GM23338 (cell line): ENCODE data around the gene TRIM42. TPM values are rescaled to one million over a fixed set of nuclear protein-coding genes. Genes with fewer than 3 reads are reported as not detected.

ENCODE experiments used
- ATAC-seq: fragments of 200-7000 bp; cut with Tn5 transposase; 3 replicates; pipeline ENCODE4 v1.9.1; 2020
- DNase-seq: peaks from one replicate; pipeline ENCODE4 v3.0.0-alpha.2; 2015; ENCODE audit warnings: low spot score
- H2AFZ ChIP-seq: fragments of 200-600 bp; sonication (generic); 2 replicates; pipeline ENCODE4 v1.8.0; 2016; ENCODE audit warnings: antibody characterized with exemption, mild to moderate bottlenecking, moderate library complexity
- H3F3A ChIP-seq: fragments of 200-600 bp; sonication (generic); replicated peaks from 2 replicates; pipeline ENCODE4 v1.8.0; 2017; ENCODE audit warnings: antibody characterized with exemption, mixed run types, low read depth
- H3K27ac ChIP-seq: fragments of 200-600 bp; sonication (generic); 2 replicates; pipeline ENCODE4 v1.6.1; 2016; ENCODE audit warnings: low read depth
- H3K27me3 ChIP-seq: fragments of 200-600 bp; sonication (generic); 2 replicates; pipeline ENCODE4 v1.8.0; 2016; ENCODE audit warnings: mild to moderate bottlenecking, mixed run types, moderate library complexity; ENCODE audit not compliant: insufficient read depth
- H3K36me3 ChIP-seq: fragments of 200-600 bp; sonication (generic); 2 replicates; pipeline ENCODE4 v1.8.0; 2016; ENCODE audit warnings: mild to moderate bottlenecking; ENCODE audit not compliant: insufficient read depth
- H3K4me1 ChIP-seq: fragments of 200-600 bp; sonication (generic); 2 replicates; pipeline ENCODE4 v1.8.0; 2016; ENCODE audit warnings: mild to moderate bottlenecking, moderate library complexity; ENCODE audit not compliant: insufficient read depth
- H3K4me2 ChIP-seq: fragments of 200-600 bp; sonication (generic); 2 replicates; pipeline ENCODE4 v1.7.1; 2017; ENCODE audit warnings: mixed run types
- H3K4me3 ChIP-seq: fragments of 200-600 bp; sonication (generic); 2 replicates; pipeline ENCODE4 v1.6.1; 2016; ENCODE audit warnings: mixed run types
- H3K79me2 ChIP-seq: fragments of 200-600 bp; sonication (generic); replicated peaks from 2 replicates; pipeline ENCODE4 v1.8.0; 2017; ENCODE audit warnings: mild to moderate bottlenecking; ENCODE audit not compliant: insufficient read depth
- H3K9me2 ChIP-seq: fragments of 200-600 bp; sonication (generic); 2 replicates; pipeline ENCODE4 v1.8.0; 2017; ENCODE audit not compliant: insufficient read depth
- H4K20me1 ChIP-seq: fragments of 200-600 bp; sonication (generic); replicated peaks from 2 replicates; pipeline ENCODE4 v1.8.0; 2017; ENCODE audit warnings: mild to moderate bottlenecking; ENCODE audit not compliant: insufficient read depth
- H3K27ac Mint-ChIP-seq: 2 replicates; pipeline ENCODE4 v1.8.0; 2020; ENCODE audit warnings: inconsistent platforms, mild to moderate bottlenecking, moderate library complexity, mixed read lengths
- H3K27me3 Mint-ChIP-seq: 3 replicates; pipeline ENCODE4 v1.8.0; 2022; ENCODE audit warnings: low read depth, mild to moderate bottlenecking, moderate library complexity, mixed read lengths, inconsistent platforms; ENCODE audit not compliant: insufficient read depth, poor library complexity
- H3K36me3 Mint-ChIP-seq: 3 replicates; pipeline ENCODE4 v1.8.0; 2021; ENCODE audit warnings: low read depth, mild to moderate bottlenecking, inconsistent platforms, moderate library complexity, mixed read lengths
- H3K4me1 Mint-ChIP-seq: 3 replicates; pipeline ENCODE4 v1.8.0; 2020; ENCODE audit warnings: mild to moderate bottlenecking, inconsistent platforms, mixed read lengths
- H3K4me3 Mint-ChIP-seq: 3 replicates; pipeline ENCODE4 v1.8.0; 2021; ENCODE audit warnings: moderate library complexity, mild to moderate bottlenecking, inconsistent platforms, mixed read lengths
- H3K9me3 Mint-ChIP-seq: 3 replicates; pipeline ENCODE4 v1.8.0; 2020; ENCODE audit warnings: moderate library complexity, mild to moderate bottlenecking, inconsistent platforms, mixed read lengths
- CTCF ChIP-seq, 2 experiments: fragments of 200-600 bp in 1 of 2; sonication (generic) in 1 of 2; conservative IDR thresholded peaks; 2 replicates each; pipeline versions ENCODE4 v1.5.1 to v1.6.1; 2016 to 2017; ENCODE audit warnings: antibody characterized with exemption in 2 of 2, low read depth in 2 of 2, mild to moderate bottlenecking in 2 of 2, moderate library complexity in 1 of 2
- NANOG ChIP-seq: IDR thresholded peaks from 2 replicates; pipeline ENCODE4 v1.6.1; 2016; ENCODE audit warnings: antibody characterized with exemption, borderline replicate concordance
- POLR2AphosphoS5 ChIP-seq: IDR thresholded peaks from 2 replicates; pipeline ENCODE4 v1.6.1; 2016; ENCODE audit warnings: antibody characterized with exemption, low read depth
- ZNF114 ChIP-seq: fragments of 250-450 bp; sonication (Bioruptor Pico); IDR thresholded peaks from 2 replicates; pipeline ENCODE4 v1.5.0; 2020; ENCODE audit warnings: mild to moderate bottlenecking, moderate library complexity
- ZNF331 ChIP-seq: fragments of 250-450 bp; sonication (Bioruptor Pico); IDR thresholded peaks from 2 replicates; pipeline ENCODE4 v1.5.0; 2020; ENCODE audit warnings: low read depth, mild to moderate bottlenecking, moderate library complexity
- ZNF462 ChIP-seq: fragments of 250-450 bp; sonication (Bioruptor Pico); IDR thresholded peaks from 2 replicates; pipeline ENCODE4 v1.5.0; 2020; ENCODE audit warnings: mild to moderate bottlenecking, moderate library complexity
- polyA plus RNA-seq: library from polyadenylated mRNA; unstranded; fragments of >200 nt; fragmentation: Nextera tagmentation; extraction: Ambion mirVana; gene quantifications from 2 replicates; pipeline ENCODE4 v1.2.1, GENCODE V29; 2016
- total RNA-seq: library from RNA; depleted of rRNA; stranded (reverse); fragments of >200 nt; shearing (Covaris generic); gene quantifications from 2 replicates; pipeline ENCODE4 v1.2.3, GENCODE V29; 2014
- TF ChIP-seq, protein P1 (sequence below): IDR thresholded peaks from one replicate; pipeline ENCODE4 v1.6.1; 2018; ENCODE audit warnings: antibody characterized with exemption; ENCODE audit not compliant: unreplicated experiment

Gene TRIM42
- total and polyA plus RNA-seq, 2 experiments from 2014 or later, result not detected

- Histone ChIP-seq H3K27ac (no peak overlapping the region), H3K4me3 (no peak overlapping the region), H3K4me1 (no peaks in the 10 kb centered on the region), H3K27me3 (no peaks in the 10 kb centered on the region), H4K20me1 (no peaks in the 10 kb centered on the region), H2AFZ (peak overlapping the region; percentile 90; the same call in 1 of the 2 replicates), H3F3A (no peaks in the 10 kb centered on the region), H3K79me2 (no peaks in the 10 kb centered on the region), H3K4me2 (no peak overlapping the region), H3K36me3 (no peaks in the 10 kb centered on the region), H3K9me2 (peaks cover 15% of the 10 kb centered on the region; the same call in 1 of the 2 replicates)
- ATAC-seq, result peak; percentile 96
- no peaks in the 10 kb centered on the region for H3K9me3 Mint-ChIP-seq
- TF ChIP-seq NANOG (no peak), POLR2AphosphoS5 (no peak), ZNF462 (CRISPR knock-in tag) (0 out of 2 replicates have a peak, but pooled peaks have one; percentile 44), CTCF (conservative IDR thresholded peaks at IDR 0.05; ENCODE audit: low read depth in 2 of 2) (peak; percentile 82 to 87), ZNF114 (peak; percentile 55; the same call in 1 of the 2 replicates), ZNF331 (no peak)
- TF ChIP-seq, protein P1, sequence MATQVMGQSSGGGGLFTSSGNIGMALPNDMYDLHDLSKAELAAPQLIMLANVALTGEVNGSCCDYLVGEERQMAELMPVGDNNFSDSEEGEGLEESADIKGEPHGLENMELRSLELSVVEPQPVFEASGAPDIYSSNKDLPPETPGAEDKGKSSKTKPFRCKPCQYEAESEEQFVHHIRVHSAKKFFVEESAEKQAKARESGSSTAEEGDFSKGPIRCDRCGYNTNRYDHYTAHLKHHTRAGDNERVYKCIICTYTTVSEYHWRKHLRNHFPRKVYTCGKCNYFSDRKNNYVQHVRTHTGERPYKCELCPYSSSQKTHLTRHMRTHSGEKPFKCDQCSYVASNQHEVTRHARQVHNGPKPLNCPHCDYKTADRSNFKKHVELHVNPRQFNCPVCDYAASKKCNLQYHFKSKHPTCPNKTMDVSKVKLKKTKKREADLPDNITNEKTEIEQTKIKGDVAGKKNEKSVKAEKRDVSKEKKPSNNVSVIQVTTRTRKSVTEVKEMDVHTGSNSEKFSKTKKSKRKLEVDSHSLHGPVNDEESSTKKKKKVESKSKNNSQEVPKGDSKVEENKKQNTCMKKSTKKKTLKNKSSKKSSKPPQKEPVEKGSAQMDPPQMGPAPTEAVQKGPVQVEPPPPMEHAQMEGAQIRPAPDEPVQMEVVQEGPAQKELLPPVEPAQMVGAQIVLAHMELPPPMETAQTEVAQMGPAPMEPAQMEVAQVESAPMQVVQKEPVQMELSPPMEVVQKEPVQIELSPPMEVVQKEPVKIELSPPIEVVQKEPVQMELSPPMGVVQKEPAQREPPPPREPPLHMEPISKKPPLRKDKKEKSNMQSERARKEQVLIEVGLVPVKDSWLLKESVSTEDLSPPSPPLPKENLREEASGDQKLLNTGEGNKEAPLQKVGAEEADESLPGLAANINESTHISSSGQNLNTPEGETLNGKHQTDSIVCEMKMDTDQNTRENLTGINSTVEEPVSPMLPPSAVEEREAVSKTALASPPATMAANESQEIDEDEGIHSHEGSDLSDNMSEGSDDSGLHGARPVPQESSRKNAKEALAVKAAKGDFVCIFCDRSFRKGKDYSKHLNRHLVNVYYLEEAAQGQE, result no peak
- H3K4me1 Mint-ChIP-seq, result peaks cover 2% of the 10 kb centered on the region; the same call in 1 of the 3 replicates
- no peak overlapping the region for H3K4me3 Mint-ChIP-seq
- H3K36me3 Mint-ChIP-seq, result no peaks in the 10 kb centered on the region; the same call in 2 of the 3 replicates
- peak; percentile 77 for DNase-seq
- peaks cover 4% of the 10 kb centered on the region for H3K27me3 Mint-ChIP-seq
- H3K27ac Mint-ChIP-seq, result no peak overlapping the region
Measured at GRCh38 chr3:140736863-140737460, 59.1 kb downstream of the TRIM42 start.
